ENCODE measurements around the gene EIF4A2. TPM values are rescaled to one million over a fixed set of nuclear protein-coding genes. Genes with fewer than 3 reads are reported as not detected.

The EIF4A2 gene
- total RNA-seq, 1 experiment from 2014 or later: 574 TPM

GRCh38 chr3:186787642-186788481 lies 4.5 kb downstream of the EIF4A2 start:
- peak; percentile 59; the same call in 1 of the 2 replicates for TF ChIP-seq ZNF671 (CRISPR knock-in tag; IDR thresholded peaks at IDR 0.05)
- TF ChIP-seq ELF4 (CRISPR knock-in tag; IDR thresholded peaks at IDR 0.05; ENCODE audit: low read depth): no peak
- no peak for TF ChIP-seq ZNF263 (CRISPR knock-in tag; IDR thresholded peaks at IDR 0.05; ENCODE audit: low read depth)
- no peak for TF ChIP-seq NR3C1 (CRISPR knock-in tag; conservative IDR thresholded peaks at IDR 0.05; ENCODE audit: low read depth)
- no peak for TF ChIP-seq E2F1 (CRISPR knock-in tag; IDR thresholded peaks at IDR 0.05)
- TF ChIP-seq OVOL2 (CRISPR knock-in tag; IDR thresholded peaks at IDR 0.05; ENCODE audit: borderline replicate concordance): no peak
- peak; percentile 68 for TF ChIP-seq PRRX2 (CRISPR knock-in tag; IDR thresholded peaks at IDR 0.05)
- TF ChIP-seq NFATC4 (CRISPR knock-in tag; IDR thresholded peaks at IDR 0.05): peak; percentile 79; the same call in 1 of the 2 replicates
- TF ChIP-seq MYBL2 (CRISPR knock-in tag; IDR thresholded peaks at IDR 0.05): no peak
- peak; percentile 66; the same call in 1 of the 2 replicates for TF ChIP-seq ERG (CRISPR knock-in tag; IDR thresholded peaks at IDR 0.05)
- no peak for TF ChIP-seq SMAD4 (CRISPR knock-in tag; IDR thresholded peaks at IDR 0.05)
- TF ChIP-seq CTCF (IDR thresholded peaks at IDR 0.05): no peak
- no peak for TF ChIP-seq ARID4B (CRISPR knock-in tag; IDR thresholded peaks at IDR 0.05; ENCODE audit: borderline replicate concordance)
- no peak for TF ChIP-seq AFF4 (CRISPR knock-in tag; IDR thresholded peaks at IDR 0.05; ENCODE audit: borderline replicate concordance)
- TF ChIP-seq ZNF425 (CRISPR knock-in tag; conservative IDR thresholded peaks at IDR 0.05): peak; percentile 12; the same call in 1 of the 2 replicates
- TF ChIP-seq ZNF232 (CRISPR knock-in tag; IDR thresholded peaks at IDR 0.05): no peak
- ATAC-seq (no peak), DNase-seq (ENCODE audit: low spot score) (no peak)
- H3K27me3 Mint-ChIP-seq (ENCODE audit: low read depth): no peaks in the 10 kb centered on the region
- no peaks in the 10 kb centered on the region for H3K9me3 Mint-ChIP-seq
- peak overlapping the region; percentile 100 for H3K4me3 Mint-ChIP-seq
- peaks cover 83% of the 10 kb centered on the region for H3K36me3 Mint-ChIP-seq
- H3K4me1 Mint-ChIP-seq: peaks cover 31% of the 10 kb centered on the region
- ChIA-PET CTCF (interaction anchor here (1.8 kb wide), 1 partner anchor 171 kb away, joined by 4 read pairs; no protein-coding TSS in a partner anchor), POLR2A (interaction anchor here (0.6 to 1.9 kb wide), 3 partner anchors 10 to 248 kb away, joined by 3 to 5 read pairs (median 4); partner anchors contain the start of gene DNAJB11)
- H3K27ac Mint-ChIP-seq: peak overlapping the region; percentile 48
